ENCODE data around the gene TNFRSF1A. TPM values are rescaled to one million over a fixed set of nuclear protein-coding genes. Genes with fewer than 3 reads are reported as not detected.
A peak's percentile ranks its signal among the peaks of the same experiment; 100 is the strongest.

The TNFRSF1A gene
- total RNA-seq, 2 donors from 2014 or later: 140 to 170 TPM

GRCh38 chr12:6317693-6318439, 24.0 kb downstream of the TNFRSF1A start:
- DNase-seq (no peak), ATAC-seq (no peak)
- intact Hi-C loops (cut with DNase I, micrococcal nuclease): no loop called here

DNA sequence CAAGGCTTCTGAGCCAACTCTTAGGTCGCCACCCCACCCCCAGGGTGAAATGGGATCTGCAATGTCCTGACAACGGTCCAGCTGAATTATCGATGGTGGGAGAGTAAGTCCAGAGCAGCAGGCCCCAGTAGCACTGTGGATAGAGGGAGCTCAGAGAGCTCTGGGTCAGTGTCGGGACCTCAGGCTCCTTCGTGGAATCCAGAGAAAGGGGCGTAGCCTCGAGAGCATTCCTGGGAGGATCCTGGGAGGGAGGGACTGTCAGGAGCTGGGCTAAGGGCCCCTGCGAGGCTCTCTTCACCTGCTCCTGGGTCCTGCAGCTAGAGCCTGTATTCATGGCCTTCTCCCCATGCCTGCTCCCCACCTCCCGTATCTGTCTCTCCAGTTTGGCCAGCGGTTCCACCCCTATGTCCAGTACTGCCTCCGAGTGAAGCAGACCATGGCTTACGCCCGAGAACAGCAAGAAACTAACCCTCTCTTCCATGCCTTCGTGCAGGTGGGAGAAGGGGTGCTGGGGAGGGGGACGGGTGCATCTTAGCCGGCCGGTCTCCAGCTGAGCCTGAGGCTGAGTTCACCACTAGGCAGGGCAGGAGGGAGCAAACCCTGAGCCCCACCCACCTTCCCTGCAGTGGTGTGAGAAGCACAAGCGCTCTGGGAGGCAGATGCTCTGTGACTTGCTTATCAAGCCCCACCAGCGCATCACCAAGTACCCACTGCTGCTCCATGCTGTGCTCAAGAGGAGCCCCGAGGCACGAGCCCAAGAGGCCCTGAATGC, 24.8 kb downstream of the TNFRSF1A start:
- intact Hi-C loops (cut with DNase I, micrococcal nuclease): no loop called here
- ATAC-seq (no peak), DNase-seq (no peak)

- intact Hi-C loops (cut with DNase I, micrococcal nuclease): no loop called here
- DNase-seq (peak in 1 of 2 donors; percentile 7), ATAC-seq (no peak)
These were observed 25.9 kb downstream of the TNFRSF1A start for GRCh38 chr12:6315704-6316597.

GRCh38 chr12:6315184-6315583, 26.7 kb downstream of the TNFRSF1A start:
- intact Hi-C loops (cut with DNase I, micrococcal nuclease): no loop called here
- DNase-seq: no peak
- no peak for ATAC-seq

GRCh38 chr12:6314776-6315175, 27.1 kb downstream of the TNFRSF1A start:
- ATAC-seq (no peak), DNase-seq (no peak)
- intact Hi-C loops (cut with DNase I, micrococcal nuclease): no loop called here

DNA sequence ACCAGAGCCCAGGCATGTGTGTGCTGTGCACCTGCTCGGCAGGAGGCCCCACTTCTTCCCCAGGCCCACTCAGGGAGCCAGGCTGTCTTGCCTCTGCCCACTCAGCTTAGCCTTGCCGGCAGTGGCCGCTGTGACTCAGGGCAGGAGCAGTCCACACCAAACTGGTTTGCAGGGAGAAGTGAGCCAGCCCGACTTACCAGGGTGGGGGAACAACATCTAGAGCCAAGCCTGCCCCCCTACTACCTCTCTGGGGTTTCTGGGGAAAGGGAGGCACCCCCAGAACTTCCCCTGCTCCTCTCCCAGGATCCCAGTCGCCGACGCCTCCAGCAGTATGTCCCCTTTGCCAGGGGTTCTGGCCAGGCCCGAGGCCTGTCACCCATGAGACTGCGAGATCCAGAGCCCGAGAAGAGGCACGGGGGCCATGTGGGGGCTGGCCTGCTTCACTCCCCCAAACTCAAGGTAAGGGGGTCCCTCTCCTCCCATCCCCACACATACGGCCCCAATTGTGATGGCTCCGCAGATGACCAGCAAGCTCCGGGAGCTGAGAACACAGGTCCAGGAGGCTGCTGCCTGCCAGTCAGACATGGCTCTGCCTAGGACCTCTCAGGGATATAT, 28.4 kb downstream of the TNFRSF1A start:
- intact Hi-C loops (cut with DNase I, micrococcal nuclease): no loop called here
- DNase-seq (no peak), ATAC-seq (no peak)

GRCh38 chr12:6312529-6313325, 29.1 kb downstream of the TNFRSF1A start:
- peak; percentile 88 to 93 for DNase-seq
- intact Hi-C loops (cut with DNase I, micrococcal nuclease): no loop called here

DNA sequence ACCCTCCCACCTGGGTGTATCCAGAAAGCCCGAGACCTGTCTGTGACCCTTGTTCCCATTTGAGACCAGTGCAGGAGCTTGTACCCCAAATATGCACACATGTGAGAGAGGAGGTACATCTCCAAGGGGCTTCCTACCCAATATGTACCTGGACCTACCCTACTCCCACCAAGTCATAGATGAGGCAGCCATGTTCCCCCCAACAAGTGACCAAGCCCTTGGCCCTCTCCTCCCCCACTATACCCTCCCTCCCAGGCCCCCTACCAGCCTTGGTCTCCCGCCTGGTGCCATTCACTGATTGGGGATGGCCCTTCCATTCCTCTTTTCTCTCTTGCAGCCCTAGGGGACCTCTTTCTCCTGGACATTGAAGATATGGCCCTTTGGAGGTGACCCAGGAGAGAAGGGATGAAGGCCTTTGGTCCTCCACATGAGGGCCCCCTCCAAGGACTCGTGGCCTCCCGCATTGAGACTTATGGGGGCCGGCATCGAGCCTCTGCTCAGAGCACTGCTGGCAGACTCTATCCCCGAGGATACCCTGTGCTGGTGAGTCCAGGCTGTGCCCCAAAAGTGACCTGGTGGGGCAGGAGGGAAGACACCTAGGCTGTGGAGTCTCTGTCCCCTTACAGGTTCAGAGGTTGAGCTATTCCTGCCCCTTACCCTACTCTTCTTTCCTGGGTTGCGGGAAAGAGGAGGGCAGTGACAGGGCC, 29.9 kb downstream of the TNFRSF1A start:
- ATAC-seq (no peak), DNase-seq (no peak)
- intact Hi-C loops (cut with DNase I, micrococcal nuclease): no loop called here

More at GRCh38 chr12:6312529-6313325, 29.1 kb downstream of the TNFRSF1A start:
- ATAC-seq: peak; percentile 68

- DNase-seq: peak in 1 of 2 donors; percentile 47
- intact Hi-C loops (cut with DNase I, micrococcal nuclease): no loop called here
- peak; percentile 7 for ATAC-seq
These were observed 30.9 kb downstream of the TNFRSF1A start for GRCh38 chr12:6310771-6311610.

DNA sequence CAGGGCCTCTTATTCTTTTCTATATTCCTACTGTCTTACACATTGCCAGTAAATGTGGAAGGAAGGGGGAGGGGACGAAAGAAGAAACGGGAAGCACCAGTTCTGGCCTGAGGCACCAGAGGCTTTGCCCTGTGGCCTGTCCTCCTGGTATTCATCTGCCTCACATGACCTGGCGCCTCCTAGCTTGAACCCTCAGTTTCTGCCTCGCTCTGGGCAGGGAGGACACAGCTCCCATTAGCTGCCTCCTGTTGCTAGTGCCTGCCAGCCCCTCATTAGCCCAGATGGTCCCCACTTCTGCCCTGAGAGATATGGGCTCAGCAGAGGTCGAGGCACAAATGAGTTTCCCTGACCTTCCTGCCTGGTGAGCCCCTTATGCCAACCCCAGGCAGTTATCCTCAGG, 34.3 kb downstream of the TNFRSF1A start:
- DNase-seq: no peak
- intact Hi-C loops (cut with DNase I, micrococcal nuclease): no loop called here
- ATAC-seq: no peak

DNA sequence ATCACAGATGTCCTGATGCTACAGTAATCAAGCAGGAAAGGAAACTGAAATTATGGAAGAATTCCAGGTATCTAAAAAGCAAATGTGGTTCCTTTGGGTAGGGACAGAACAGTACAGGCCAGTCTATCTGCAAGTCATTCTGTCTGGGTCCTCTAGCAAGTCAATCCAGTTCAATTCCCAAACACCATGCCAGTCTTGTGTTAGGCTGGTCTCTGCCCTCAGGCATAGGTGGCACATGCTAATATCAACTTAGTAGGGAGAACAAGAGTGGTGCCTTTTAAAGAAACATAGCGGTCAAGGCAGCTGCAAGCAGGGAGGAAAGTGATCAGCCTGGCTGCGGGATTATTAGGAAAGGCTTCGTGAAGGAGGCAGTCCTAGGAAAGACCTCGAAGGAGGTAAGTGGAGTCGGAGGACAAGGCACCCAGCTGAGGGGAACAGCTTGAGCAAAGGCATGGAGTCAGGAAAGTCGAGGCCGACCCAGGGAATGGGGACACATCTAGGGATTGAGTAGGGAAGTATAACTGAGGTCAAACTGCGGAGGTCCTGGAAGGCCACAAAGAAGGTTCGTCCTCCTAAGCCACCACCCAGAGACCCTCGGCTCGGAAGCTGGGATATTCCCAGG, 35.2 kb downstream of the TNFRSF1A start:
- no peak for ATAC-seq
- no peak for DNase-seq
- intact Hi-C loops (cut with DNase I, micrococcal nuclease): no loop called here

DNA sequence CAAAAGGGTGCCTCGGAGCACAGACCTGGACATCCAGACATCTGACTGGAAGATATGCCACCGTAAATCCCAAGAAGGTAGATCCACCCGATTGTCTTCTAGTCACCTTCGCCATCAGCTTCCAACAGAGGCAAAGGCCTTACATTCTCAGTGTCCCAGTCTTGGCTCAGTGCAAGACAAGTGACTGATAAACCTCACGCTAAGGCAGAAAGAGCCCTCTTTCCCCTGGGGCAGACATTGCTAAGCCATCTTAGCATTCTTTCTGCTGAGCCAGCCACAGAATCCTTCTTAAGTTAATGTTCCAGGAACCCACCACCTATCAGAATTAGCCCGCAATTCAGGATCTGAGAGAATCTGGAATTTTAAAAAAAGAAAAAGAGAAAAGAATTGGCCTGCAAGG, 35.7 kb downstream of the TNFRSF1A start:
- no peak for ATAC-seq
- intact Hi-C loops (cut with DNase I, micrococcal nuclease): no loop called here
- DNase-seq: no peak

- ATAC-seq (peak; percentile 79), DNase-seq (no peak)
- intact Hi-C loops (cut with DNase I, micrococcal nuclease): no loop called here
These were observed 38.8 kb downstream of the TNFRSF1A start for GRCh38 chr12:6303071-6303470.

DNA sequence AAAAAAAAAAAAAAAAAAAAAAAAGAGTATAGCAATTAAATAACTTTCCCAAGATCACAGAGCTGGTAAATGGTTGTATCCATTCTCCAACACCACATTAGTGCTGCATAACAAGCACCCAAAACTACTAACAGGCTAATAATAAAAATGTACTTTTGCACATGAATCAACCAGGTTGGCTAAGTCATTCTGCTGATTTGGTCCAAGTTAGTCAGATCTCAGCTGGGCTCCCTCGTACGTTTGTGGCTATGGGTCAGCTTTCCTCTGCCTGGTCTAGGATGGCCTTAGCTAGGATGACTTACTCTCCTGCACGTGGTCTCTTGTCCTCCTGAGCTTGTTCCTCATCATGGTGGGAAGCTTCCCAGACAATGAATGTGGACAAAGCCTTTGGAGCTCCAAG, 39.3 kb downstream of the TNFRSF1A start:
- DNase-seq (no peak), ATAC-seq (no peak)
- intact Hi-C loops (cut with DNase I, micrococcal nuclease): no loop called here

GRCh38 chr12:6301721-6302120, 40.2 kb downstream of the TNFRSF1A start:
- ATAC-seq (no peak), DNase-seq (no peak)
- intact Hi-C loops (cut with DNase I, micrococcal nuclease): no loop called here

- no peak for DNase-seq
- intact Hi-C loops (cut with DNase I, micrococcal nuclease): no loop called here
- ATAC-seq: no peak
These were observed 44.7 kb downstream of the TNFRSF1A start for GRCh38 chr12:6297170-6297569.
